Lower leg skin (tissue), 3 donors: ENCODE data around the gene TICAM1.

Experiments
- POLR2A ChIP-seq, 2 donors: fragments of 450-650 bp; IDR thresholded peaks; one replicate each; pipeline ENCODE4 v1.6.1; 2016 to 2017; ENCODE audit warnings: antibody characterized with exemption in 2 of 2, mild to moderate bottlenecking in 1 of 2, moderate library complexity in 1 of 2
- TF ChIP-seq, protein P1 (sequence below), 3 donors: fragments of 450-650 bp; IDR thresholded peaks; one replicate each; pipeline ENCODE4 v1.5.1; 2016; ENCODE audit warnings: antibody characterized with exemption in 3 of 3, mild to moderate bottlenecking in 3 of 3, moderate library complexity in 2 of 3

GRCh38 chr19:4859697-4860096 lies 28.2 kb upstream of the TICAM1 start:
- no peak for TF ChIP-seq POLR2A (IDR thresholded peaks at IDR 0.05)
- TF ChIP-seq, protein P1, sequence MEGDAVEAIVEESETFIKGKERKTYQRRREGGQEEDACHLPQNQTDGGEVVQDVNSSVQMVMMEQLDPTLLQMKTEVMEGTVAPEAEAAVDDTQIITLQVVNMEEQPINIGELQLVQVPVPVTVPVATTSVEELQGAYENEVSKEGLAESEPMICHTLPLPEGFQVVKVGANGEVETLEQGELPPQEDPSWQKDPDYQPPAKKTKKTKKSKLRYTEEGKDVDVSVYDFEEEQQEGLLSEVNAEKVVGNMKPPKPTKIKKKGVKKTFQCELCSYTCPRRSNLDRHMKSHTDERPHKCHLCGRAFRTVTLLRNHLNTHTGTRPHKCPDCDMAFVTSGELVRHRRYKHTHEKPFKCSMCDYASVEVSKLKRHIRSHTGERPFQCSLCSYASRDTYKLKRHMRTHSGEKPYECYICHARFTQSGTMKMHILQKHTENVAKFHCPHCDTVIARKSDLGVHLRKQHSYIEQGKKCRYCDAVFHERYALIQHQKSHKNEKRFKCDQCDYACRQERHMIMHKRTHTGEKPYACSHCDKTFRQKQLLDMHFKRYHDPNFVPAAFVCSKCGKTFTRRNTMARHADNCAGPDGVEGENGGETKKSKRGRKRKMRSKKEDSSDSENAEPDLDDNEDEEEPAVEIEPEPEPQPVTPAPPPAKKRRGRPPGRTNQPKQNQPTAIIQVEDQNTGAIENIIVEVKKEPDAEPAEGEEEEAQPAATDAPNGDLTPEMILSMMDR (IDR thresholded peaks at IDR 0.05) = no peak
